AG08396 (cell line): ENCODE measurements around the gene SESN3.
A peak's percentile ranks its signal among the peaks of the same experiment; 100 is the strongest.
"Not testable (repeated sequence)": the region's sequence is repeated elsewhere in the genome, so short reads cannot be mapped to it uniquely, and the experiment has no call there.

Experiments used
- DNase-seq: peaks from one replicate; pipeline ENCODE4 v3.0.0; 2012; ENCODE audit warnings: low spot score, mixed read lengths

SESN3 gene

DNA sequence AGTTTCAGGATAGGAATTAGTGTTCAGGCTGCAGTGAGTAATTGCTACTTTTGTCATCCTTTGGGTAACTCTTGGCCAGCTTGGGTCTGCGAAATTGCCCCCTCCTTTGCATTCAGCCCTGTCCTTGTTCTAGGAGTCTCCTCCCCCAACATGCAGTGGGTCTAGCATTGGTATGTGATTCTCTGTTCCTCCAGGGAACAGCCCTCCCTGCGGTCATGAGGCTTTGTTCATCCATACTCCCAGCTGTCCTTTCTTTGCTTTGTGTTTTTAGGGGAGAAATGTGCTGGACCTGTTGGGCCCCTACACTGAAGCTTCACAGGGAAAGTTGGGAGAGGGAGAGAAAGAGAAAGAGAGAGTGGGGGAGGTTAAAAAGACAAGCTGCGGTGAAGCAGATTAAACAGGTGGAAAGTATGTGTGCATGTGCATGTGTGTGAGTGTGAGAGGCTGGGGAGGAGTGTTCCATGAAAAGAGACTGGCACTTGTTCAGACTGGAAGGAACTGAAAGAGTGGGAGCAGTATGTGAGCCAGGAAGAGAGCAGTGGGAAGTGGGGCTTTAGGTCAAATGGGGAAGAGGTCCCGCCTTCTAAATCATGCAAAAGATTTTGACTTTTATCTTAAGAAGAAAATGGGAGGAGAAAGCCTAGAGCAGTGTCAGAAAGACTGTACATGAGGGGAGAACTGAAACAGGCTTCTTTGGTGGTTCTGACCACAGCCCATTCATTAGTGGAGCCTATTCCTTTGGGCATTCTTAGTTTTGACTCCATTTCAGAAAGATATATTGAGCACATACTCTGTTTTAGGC is 17.9 kb upstream of the SESN3 start:
- DNase-seq = no peak

DNA sequence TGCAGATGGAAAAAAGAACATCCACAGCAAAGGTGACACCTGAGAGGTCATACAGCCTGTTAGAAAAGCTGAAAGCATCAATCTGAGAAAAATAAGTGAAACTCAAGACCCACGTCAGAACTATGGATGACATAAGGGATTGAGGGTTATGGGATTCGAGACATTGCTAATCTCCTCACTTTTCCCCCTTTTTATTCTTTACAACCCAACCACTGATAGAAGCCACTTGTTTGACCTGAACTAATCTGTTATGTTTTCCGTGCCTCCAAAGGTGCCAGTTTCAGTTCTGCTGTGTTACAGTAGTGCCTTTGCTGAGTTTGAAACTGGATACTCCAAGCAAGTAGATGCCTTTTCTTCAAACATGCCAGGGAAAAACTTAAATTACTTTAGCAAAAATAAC is 16.9 kb upstream of the SESN3 start:
- DNase-seq = no peak

DNA sequence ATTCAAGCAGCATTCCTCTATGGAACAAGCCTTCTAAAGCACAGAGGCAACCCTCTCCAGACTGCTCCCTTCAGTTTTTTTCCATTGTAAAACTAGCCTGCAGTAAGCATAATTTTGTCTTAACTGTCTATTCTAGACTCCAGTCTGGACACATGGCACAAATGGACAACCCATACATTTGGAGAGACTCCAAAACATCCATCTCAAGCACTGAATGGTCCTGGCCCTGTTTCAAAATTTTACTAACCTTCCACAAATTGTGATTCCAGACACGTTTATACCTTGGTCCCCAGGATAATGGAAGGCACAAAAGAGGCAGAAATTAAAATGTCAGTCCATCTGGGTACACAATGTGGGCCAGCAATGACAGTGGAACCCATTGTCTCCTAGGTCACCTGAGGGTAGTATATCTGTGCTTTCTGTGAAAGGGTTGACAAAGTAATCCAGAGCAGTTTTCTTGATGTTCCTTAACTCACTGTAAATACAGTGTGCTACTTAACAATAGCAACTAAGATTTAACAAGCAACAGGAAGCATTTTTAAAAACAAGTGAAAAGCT is 16.2 kb upstream of the SESN3 start:
- no peak for DNase-seq

DNA sequence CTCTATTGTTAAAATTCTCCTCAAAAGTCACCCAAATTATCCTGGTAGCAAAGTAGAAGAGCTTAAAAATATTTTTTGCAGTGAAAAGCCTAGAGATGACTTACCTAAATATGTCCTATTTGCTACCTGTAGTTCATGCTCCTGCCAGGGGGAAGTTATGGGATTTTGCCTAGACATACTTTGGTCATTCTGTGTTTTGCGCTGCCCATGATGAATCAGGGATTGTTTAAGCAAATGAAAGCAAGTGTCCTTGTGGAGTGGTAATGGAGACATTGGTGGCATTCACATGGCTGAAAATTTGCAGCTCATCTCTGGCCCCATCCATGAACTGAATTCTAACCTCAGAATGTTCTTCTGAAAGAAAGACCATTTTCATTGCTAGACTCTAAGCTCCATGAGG is 14.6 kb upstream of the SESN3 start:
- DNase-seq = no peak

DNA sequence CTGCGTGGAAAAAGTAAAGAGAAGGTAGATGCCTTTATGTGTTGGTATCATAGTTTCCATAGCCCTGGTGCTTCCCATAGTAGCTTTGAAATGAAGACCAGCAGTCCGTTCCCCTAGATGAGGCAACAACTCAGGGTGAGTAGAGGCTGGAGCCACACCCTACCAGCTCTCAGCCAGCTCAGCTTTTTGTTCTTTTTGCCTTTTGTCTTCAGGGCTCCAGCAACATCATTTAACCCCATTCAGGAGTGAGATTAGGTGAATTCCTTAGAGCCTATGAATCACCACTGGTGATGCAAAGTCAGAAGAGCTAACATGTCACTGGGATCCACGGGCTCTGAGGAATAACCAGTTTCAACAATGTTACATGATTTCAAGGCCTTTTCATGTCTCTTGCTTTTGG is 14.0 kb upstream of the SESN3 start:
- no peak for DNase-seq

DNA sequence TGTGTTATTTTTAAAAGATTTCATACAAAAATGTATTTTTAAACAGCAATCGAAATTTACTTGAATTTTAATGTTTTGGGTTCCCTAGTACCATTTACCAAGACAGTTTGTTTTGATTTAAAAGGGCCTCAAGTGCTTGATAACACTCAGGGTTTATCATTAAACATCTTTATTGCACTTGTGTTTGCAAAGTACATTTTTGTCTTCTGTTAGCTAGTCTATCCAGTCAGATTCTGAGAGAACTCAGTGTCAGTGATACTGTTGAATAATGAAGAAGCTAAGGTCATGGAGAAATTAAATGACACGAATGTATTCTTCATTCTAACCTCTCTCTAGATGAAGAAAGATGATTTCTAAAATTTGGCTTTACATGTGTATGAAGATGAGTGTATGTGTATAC is 12.7 kb upstream of the SESN3 start:
- DNase-seq = no peak

DNA sequence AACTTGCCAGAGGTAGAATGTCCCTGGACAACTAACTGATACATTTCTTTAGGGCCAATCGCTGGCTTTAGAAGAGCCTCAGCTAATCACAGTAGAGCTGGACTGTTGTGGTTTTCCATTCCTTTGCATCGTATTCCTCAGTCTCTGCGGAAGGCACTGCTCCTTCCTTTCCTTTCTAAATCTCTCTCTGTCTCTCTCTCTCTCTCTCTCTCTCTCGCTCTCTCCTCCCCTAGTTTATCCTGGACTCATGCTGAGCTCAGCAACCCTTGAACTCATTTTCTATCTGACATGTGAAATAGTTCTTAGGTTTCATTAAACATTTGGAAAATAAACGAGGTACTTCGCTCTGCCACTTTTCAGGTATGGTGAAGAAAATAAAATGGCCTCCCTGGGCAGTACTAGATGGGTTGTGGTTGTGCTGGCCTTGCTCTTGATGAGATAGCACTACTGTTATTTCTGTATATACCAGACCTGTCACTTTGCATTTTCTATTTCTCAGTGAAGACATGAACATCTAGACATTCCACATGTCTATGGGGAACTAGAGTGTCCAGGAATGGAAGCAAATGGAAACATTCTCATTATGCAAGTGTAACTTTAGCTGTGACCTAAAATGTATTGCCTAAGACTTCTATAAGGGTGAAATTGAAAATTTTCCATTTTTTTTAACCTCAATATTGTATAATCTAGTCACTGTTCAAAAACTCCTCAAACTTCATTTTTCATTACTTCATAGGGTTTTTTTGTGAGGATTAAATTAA is 12.0 kb upstream of the SESN3 start:
- DNase-seq = no peak

DNA sequence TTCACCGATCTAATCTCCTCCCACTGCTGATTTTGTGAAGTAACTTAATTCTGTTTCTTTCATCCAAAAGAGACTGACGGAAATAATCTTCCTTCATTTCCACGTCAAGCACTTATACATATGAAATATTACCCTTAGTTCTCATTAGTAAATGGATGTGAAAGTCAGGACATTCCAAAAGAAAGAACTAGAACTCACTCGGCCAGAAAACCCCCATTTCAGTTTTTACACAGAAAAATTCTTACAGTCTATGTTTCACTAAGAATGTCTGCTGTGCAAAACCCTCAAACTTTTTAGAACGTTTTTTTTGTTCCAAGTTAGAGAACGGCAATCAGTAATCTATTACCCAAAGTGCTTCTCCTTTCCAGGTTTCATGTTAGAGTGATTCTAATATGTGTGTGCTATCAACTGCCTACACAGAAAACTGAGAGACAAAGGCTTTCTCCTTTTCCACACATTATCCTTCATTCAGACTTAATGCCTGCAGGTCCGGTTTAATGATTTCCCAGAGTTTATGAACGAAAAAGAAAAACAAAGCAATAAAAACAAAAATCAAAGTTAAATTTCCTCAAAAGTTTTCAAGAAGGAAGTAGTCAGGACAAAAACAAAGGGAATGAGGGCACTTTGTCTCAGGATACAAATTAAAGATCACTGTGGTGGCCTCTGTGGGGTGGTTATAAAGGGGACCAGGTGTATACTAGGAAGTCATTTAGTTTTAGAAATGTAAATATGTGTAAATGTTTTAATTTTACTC is 11.3 kb upstream of the SESN3 start:
- no peak for DNase-seq

DNA sequence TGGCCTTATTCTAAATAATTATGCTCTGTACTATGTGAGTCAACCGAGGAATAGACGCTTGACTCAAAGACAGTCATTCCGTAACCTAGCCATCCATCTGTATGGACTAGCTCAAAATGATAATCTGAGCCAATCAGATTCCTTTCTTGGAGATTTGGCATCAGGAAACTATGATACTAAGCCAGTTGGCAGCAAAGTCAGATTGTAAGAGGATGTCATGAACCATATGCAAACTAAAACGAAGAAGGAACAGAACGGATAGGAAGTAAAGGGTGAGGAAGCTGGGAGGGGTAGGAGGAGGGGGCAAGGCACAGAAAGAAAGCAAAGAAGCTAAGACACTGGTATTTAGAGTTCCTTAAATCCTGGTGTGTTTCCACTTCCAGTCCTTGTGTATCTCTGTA is 10.7 kb upstream of the SESN3 start:
- no peak for DNase-seq

DNA sequence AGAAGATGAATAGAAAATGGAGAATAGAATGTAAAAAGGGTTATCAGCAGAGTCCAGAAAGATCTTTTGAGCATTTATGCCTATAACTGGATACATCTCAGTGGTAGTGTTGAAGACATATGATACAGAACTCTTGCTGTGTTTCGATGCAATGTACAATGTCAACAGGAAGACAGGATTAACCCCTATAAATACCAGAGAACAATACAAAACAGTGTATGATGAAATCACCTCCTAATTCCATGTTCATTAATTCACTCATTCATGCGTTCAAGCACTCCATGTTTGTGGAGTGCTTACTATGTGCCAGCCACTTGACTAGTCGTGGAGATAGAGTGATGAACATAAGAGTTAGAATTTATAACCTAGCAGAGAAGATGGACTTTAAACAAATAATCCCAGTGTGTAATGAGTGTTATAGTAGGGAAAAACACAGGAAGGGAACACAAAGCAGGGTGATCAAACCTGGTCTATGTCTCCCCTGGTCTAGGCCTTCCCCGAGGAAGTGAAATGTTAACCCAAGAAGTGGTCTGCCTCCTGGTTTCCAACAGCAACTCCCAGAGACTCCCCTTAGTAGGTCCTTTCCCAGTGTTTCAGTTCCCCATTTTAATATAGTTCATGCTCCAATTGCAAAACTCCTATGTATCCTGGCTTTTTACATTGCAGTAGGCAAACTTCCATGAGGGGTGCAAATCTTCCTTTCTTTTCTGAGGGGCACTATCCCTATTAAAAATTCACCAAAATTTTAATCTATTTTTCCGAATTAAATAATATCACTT is 9.1 kb upstream of the SESN3 start:
- no peak for DNase-seq

DNA sequence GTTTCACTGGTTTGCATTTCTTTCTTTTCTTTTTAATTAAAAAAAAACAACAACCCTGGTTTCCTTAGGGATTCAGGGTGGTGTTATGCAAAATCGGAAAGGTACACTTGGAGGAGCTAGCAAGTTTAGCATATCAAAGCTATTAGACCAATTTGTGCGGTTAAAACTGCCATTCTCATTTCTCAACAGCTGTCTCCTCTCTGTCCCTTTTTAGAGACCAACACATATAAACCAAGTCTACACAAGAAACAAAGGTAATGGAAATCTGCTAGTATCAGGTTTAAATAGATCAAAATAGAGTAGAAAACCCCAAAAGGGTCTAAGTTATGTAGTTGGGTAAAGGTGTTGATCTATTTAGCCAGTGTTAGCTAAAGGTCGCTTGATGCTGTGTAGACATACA is 1.7 kb upstream of the SESN3 start:
- no peak for DNase-seq

DNA sequence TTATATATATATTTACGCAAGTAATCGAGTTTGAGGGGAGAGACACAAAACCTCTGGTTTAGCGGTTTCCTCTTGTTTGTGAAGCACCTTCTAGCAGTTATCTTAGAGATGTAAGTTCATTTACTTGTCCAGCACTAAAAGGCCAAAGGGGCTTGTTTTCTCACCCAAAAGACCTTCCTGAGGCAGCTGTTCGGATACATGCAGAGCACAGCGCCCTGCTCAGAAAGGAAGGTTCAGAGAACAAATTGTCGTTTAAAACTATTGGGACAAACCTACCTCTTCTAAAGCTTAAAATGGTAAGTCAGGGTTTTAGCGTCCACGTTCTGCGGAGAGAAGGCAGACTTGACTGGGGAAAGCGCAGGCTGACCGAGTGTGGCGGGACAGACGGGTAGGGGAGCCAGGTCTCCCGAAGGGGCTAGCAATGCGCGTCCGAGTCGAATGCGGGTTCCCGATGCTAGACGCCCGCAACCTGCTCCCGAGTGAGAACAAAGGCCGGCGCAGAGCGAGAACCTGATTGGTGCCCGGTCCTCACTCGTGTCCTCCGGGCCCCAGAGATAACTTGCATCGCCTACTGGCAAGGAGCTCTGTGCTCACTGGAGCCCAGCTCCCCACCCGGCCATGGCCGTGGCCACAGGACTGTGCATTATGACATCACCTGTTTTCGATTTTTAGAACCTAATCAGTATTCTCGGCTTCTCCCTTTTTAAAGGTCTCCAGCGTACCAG is 1.0 kb upstream of the SESN3 start:
- peak; percentile 21 for DNase-seq

DNA sequence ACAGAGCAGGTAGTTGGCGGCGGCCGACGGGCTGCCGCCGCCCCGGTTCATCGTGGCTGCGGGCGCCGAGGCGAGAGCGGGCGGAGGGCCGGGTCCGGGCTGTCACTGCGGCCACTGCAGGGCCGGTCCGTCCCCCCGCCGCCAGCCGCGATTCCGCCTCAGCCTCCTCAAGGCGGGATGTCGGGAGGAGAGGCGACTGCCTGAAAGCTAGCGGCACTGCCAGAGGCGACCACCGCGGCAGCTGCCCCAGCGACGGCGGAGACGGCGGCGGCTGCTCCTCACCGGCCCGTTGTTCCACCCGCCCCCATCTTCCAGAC is 234 bp downstream of the SESN3 start:
- DNase-seq = no peak

DNA sequence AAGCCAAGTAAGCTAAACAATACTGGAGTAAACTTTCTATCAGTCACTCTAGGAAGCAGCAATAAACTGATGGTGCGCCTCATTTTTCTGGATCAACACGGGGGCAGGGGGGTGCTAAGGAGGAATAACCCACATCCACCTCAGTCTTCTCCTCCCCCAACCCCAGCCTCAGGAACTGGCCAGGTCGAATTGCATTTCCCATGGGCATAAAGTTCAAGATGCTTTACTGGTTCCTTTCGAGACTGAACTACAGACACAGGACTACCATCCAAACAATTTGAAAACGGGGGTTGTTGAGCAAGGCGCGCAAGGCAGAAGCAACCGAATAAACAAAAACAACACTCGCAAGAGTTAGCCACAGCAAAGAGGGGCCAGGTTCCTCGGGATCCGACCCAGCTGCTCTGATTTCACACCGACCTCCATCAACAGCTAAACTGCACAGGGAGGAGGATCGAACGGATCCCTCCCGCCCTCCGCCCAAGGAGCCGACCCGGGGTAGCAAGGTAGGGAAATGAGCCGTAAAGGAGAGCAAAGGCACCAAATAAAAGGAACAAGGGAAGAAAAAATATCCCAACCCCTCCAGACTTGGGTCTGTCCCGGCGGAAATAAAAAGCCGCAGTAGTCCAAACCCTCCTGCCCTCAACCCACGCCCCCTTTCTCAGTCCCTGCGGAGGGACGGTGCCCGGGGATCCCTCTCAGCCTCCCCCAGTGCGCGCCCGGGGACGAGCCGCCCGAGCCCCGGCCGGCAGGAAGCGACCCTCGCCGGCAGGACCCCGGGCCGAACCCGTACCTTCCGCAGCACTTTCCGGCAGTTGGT is 801 bp downstream of the SESN3 start:
- DNase-seq = peak; percentile 7

DNA sequence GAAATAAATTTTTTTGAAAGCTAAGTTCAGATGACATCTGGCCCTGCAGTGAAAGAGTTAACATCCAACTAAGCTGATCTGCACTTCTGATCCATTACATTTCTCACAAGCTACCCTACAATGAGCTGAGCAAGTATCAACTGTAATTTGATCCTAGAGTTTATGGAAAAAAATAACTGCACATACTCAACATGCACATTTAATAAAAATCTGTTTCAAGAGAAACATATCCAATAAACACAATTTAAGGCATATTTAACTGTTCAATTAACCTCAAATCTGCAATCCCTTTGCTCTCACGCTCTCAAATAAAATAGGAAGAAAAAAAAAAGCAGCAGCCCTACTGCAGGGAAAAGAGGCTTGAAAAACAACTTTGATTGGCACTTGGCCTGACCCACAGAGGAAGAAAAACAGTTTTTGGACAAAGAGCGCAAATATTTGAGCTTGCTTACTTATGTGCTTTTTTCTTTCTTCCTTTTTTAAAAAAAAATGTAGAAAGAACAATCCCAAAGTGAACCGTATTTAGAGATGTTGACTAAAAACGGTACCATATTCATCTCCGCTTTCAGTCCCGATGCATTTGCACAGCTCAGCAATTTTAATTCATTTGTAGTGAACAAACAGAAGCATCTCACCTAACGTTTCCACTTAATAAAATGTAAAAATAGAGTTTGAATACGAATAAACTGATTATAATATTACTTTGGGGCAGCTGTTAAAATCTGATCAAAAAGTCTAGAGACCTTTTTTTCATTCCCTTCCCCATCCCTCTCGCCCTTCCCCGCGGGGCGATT is 1.6 kb downstream of the SESN3 start:
- peak; percentile 11 for DNase-seq

DNA sequence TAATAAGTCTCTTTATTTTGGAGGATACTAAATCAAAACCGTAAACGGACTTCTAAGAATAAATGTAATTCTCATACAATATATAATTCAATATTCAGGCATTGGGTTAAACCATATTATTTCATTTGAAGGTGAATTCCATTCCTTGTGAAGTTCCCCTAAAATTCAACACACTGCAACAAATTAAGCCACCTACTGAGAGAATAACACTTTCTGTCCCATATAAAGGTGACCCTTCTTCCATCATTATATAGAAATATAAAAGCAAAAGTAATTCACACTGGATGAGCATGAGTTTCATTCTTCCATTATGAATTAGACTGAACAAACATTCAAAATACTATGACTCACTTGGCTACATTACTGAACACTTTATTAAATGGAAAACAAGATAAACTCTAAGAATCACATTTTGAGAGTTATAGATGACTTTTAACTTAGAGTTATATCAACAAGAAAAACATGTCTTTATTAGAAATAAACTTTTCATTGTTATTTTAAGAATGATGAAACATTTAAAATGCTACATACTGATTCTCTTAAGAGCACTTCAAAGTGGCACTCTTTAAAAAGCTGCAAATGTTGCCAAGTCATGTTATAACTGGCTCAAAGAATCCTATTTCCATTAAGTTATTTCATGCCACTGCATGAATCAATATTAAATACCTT is 2.8 kb downstream of the SESN3 start:
- peak; percentile 11 for DNase-seq

DNA sequence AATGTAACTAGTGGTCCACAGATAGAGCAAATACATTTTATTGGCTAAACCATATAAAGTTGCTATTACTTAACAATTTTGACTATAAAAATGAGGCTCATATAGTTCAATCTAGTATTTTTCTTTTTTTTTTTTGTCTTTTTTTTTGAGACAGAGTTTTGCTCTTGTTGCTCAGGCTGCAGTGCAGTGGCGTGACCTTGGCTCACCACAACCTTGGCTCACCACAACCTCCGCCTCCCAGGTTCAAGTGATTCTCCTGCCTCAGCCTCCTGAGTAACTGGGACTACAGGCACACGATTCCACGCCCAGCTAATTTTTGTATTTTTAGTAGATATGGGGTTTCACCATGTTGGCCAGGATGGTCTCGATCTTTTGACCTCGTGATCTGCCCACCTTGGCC is 3.9 kb downstream of the SESN3 start:
- DNase-seq = not testable (repeated sequence)

DNA sequence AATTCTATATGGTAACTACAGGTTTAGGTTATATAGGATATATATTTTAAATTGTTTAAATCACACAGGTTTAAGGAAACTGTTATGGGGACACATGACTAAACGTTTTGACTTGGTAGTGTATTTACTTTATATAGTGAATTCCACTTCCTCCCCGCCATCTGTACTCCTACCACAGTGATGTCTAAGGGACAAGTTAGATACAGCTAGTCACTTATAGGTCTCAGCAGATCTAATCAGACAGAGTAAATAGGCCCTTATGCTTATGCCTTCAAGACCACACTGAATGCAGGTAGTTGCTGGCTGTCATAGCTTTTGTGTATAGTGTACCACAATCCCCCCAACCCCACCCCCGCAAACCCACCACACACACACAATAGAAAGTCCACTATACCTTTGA is 8.2 kb downstream of the SESN3 start:
- DNase-seq = no peak

DNA sequence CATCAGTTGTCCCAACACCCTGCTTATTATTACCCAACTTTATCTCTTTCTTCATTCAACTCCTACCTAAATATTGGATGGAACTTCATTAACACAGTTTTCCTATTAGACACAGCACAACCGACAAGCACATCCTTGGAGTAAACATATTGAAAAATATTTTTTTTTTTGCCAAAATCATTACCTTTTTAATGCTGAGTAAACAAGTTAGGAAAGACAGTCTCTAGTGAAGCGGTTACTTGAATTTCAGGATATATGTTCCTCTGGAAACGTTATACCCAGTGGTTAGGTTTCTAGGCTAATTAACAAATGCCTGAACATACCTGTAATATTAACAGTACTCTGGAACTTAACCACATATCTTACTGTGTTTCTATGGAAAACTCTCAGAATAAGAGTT is 11.4 kb downstream of the SESN3 start:
- no peak for DNase-seq
